Astrocyte of the cerebellum (primary cell): Measurements from ENCODE around the gene ADGRG2.
A peak's percentile ranks its signal among the peaks of the same experiment; 100 is the strongest.

Experiments used
- DNase-seq: peaks from one replicate; pipeline ENCODE4 v3.0.0-alpha.2; 2011; ENCODE audit warnings: low read depth
- H3K4me3 ChIP-seq: 2 replicates; pipeline ENCODE4 v1.5.1; 2011; ENCODE audit warnings: mild to moderate bottlenecking, low read depth, low read length, moderate library complexity
- in situ Hi-C: cut with HindIII; loops from 2 replicates; pipeline ENCODE4 v1.10.0; 2017; ENCODE audit warnings: low sequenced_read_pairs
- TF ChIP-seq, protein P1 (sequence below): IDR thresholded peaks from 2 replicates; pipeline ENCODE4 v1.5.1; 2012; ENCODE audit warnings: low read length, low read depth, moderate library complexity, mild to moderate bottlenecking; ENCODE audit errors: missing control alignments

The ADGRG2 gene

DNA sequence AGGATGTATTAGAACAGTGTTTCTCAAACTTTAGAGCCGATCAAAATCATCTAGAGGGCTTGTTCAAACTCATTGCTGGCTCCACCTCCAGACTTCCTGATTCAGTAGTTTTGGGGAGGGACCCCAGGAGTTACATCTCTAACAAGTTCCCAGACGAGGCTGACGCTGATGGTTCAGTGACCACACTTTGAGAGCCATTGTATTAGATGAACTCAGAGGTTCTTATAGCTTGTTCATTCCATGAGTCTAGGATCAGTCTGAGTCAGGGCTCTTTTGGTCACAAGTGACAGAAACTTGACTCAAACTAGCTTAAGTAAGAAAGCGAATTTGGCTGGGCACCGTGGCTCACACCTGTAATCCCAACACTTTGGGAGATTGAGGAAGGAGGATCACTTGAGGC lies 11.5 kb upstream of the ADGRG2 start:
- H3K4me3 ChIP-seq: no peak overlapping the region
- no peak for DNase-seq
- TF ChIP-seq, protein P1, sequence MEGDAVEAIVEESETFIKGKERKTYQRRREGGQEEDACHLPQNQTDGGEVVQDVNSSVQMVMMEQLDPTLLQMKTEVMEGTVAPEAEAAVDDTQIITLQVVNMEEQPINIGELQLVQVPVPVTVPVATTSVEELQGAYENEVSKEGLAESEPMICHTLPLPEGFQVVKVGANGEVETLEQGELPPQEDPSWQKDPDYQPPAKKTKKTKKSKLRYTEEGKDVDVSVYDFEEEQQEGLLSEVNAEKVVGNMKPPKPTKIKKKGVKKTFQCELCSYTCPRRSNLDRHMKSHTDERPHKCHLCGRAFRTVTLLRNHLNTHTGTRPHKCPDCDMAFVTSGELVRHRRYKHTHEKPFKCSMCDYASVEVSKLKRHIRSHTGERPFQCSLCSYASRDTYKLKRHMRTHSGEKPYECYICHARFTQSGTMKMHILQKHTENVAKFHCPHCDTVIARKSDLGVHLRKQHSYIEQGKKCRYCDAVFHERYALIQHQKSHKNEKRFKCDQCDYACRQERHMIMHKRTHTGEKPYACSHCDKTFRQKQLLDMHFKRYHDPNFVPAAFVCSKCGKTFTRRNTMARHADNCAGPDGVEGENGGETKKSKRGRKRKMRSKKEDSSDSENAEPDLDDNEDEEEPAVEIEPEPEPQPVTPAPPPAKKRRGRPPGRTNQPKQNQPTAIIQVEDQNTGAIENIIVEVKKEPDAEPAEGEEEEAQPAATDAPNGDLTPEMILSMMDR: no peak
- in situ Hi-C loops: no loop called here

DNA sequence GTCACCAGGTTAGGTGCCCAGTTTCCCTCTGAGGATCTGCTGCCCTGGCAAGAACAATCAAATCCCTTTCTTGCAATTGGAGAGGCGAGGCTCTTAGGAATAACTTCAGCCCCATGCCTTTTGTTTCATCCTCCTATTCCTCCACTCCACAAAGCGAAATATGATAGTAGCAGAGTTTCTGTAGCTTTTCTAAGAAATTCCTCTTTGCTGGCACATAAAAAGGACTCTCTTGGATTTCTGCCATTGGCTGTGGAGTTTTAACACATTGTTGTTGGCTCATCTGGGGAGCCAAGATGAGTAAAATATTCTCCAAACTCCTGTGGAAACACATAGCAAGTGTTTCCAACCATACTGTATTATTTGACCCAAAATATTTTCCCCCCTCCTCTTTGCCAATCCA lies 11.0 kb upstream of the ADGRG2 start:
- in situ Hi-C loops: no loop called here
- TF ChIP-seq, protein P1: no peak
- DNase-seq: no peak
- no peak overlapping the region for H3K4me3 ChIP-seq

DNA sequence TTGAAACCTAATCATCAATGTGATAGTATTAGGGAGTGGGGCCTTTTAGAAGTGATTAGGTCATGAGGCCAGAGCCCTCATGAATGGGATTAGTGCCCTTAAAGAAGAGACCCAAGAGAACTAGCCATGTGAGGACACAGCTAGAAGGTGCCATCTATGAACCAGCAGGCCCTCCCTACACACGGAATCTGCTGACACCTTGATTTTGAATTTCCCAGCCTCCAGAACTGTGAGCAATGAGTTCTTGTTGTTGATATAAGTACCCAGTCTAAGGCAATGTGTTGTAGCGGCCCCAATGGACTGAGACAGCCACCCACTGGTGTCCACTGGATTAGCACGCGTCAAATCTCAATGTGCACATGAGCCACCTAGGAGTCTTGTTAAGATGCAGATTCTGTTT lies 8.4 kb upstream of the ADGRG2 start:
- TF ChIP-seq, protein P1: no peak
- in situ Hi-C loops: no loop called here
- DNase-seq: no peak
- no peak overlapping the region for H3K4me3 ChIP-seq

DNA sequence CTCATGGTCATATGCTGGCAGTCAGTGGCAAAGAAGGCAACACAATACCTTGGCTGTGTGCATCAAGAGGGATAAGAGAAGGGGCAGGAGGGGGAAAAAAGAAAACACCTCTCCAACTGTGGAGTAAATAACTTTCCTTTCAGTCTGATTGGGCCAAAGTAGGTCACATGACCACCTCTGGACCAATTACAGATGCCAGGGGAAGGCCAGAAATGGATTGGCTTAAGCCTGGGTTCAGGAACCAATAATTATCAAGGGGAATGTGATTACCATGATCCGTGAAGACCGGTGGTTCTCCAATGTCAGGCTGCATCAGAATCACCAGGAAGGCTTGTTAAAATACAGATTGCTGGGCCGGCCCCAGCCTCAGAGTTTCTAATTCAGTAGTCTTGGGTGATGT lies 7.4 kb upstream of the ADGRG2 start:
- no peak for DNase-seq
- in situ Hi-C loops: no loop called here
- TF ChIP-seq, protein P1: no peak
- H3K4me3 ChIP-seq: no peak overlapping the region

DNA sequence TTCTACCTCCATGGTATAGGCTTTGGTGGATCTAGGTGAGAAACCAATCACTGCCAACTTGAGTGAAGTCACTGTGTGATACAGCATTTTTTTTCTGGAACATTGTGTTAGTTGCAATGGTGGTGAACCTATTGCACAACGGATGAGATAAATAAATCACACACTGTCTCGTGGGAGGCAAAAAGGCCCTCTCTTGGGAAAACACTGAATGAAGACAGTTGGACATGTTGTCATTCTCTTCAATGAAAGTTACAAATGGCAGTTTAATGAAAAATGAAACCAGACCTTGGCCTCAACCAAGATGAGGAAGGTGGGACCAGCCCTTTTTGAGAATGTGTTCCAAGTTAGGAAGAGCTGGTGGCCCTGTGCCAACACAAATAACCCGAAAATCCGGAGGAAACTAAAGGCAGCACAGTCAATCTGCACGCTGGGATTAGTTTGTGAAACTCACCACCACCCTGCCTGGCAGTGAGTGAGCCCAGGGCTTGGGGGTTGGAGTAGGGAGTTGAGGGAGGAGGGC lies 5.4 kb upstream of the ADGRG2 start:
- DNase-seq: no peak
- TF ChIP-seq, protein P1: no peak
- no peak overlapping the region for H3K4me3 ChIP-seq
- in situ Hi-C loops: no loop called here

DNA sequence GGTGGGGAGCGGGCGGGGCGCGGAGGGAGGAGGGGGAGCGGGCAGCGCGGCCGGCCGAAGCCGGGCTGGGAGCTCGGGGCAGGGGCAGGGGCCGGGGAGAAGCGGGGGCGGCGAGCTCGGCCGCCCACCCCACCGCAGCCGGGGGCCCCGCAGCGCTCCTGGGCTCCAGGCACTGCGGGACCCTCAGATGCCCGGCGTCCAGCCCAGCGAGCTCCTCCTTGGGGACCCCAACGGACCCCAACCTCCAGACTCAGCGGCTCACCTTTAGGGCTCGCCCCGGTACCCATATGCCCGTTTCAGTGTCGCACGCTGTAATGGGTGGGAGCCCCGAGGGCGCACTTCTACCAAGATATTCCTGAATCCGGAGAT lies 357 bp upstream of the ADGRG2 start:
- DNase-seq: no peak
- TF ChIP-seq, protein P1: no peak
- in situ Hi-C loops: no loop called here
- no peak overlapping the region for H3K4me3 ChIP-seq

DNA sequence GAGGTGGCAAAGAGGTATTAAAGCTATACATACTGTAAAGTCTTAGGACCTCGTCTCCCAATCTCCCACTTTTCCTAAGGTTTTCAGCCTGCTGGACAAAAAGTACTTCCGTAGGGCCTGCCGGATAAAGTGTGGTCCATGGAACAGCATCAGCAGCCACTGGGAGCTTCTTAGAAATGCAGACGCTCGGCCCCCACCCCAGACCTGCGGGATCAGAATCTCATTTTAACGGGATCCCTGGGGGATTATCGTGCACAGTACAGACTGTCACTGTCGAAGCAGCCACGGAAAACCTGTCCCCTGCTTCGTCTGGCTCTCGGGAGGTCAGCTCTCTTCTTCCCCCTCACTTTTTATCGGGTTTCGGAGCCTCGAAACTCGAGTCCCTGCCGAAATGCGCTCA lies 802 bp downstream of the ADGRG2 start:
- H3K4me3 ChIP-seq: peak overlapping the region; percentile 34
- no peak for DNase-seq
- in situ Hi-C loops: no loop called here
- TF ChIP-seq, protein P1: no peak
